Middle frontal gyrus (tissue), 1 donor: ENCODE data around the gene KDM3B.

Experiments
- DNase-seq: peaks from one replicate; pipeline ENCODE4 v3.0.0-alpha.2; 2015; ENCODE audit warnings: low spot score; ENCODE audit errors: extremely low spot score

The KDM3B gene

GRCh38 chr5:138346889-138347288, 5.6 kb upstream of the KDM3B start:
- DNase-seq = no peak

DNA sequence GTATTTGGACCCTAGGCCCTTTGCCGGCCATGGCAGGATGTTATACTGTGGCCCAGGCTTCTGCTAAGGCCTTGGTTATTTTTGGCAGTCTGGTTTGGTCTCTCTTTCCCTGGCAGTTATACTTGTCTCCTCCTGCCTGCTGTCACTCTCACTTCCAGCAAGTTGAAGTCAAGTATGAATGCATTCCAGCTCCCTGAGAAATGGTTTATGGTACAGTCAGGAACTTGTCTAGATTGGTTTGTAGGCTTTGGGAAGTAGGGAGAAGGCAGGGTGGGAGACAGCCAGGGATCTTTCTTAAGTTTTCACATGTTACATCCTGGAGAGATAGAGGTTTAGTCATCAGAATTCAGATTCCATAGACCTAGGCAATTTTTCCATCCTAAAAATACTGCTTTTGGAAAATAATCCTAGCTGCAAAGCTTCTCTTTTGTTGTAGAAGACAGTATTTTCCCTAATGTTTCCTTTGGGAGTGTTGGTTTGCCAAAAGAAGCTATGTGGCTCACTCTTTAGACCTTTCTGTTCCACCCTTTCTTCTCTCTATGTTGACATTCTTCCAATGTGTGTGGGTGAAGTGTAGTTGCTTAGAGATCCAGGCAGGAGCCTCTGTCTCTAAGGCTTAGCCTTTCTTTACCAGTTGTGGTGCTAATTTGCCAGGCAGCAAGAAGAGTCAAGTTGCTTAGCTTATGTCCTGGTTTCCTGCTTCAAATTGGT, 2.5 kb upstream of the KDM3B start:
- DNase-seq = no peak

DNA sequence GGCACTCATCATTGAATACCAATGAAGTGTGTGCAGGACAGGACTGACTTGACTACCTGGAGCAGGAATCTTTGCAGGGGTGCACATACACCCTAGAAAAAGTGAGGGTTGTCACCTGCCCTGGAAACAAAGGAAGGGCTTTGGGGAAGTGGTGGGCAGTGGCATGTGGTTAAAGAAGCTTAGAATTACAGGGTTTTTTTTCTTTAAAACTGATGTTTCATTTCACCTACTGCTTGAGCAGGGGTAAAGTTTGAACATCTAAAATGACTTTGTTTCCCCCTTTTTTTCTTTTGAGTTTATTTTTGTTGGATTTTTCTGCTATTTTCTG, 2.0 kb upstream of the KDM3B start:
- DNase-seq = no peak

GRCh38 chr5:138351056-138351455, 1.4 kb upstream of the KDM3B start:
- no peak for DNase-seq

GRCh38 chr5:138351517-138351916, 968 bp upstream of the KDM3B start:
- DNase-seq = no peak

DNA sequence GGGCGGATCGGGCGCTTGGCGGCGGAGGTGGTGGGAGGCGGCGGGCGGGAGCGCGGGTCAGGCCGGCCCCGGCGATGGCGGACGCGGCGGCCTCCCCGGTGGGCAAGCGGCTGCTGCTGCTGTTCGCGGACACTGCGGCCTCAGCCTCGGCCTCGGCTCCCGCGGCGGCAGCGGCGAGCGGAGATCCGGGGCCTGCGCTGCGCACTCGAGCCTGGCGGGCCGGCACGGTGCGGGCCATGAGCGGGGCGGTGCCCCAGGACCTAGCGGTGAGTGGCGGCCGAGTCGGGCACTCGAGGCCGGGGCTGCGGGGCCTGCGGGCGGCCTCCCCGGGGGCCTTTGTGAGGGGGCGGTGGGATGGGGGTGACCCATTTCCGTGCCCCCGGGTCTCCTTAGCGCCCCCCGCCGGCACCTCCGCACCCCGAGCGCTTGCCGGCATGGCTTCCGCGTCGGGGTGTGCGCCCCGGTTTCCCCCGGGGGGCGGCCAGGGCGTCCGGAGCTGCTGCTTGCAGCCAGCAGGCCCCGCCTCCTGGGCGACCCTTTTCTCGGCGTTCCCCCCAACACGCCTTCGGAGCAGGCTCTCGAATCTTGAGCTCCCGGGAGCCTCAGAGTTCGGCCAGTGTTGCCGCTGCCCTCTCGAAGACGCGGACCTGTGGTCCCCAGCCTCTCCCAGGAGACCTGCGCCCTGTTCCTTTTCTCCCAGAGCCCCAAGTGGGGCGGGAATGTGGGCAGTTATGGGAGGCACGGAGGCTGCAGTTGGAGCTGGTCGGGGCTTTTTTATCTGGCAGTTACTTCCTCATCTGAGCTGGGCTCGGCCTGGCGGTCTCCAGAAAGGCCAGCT, 456 bp downstream of the KDM3B start:
- DNase-seq = no peak

DNA sequence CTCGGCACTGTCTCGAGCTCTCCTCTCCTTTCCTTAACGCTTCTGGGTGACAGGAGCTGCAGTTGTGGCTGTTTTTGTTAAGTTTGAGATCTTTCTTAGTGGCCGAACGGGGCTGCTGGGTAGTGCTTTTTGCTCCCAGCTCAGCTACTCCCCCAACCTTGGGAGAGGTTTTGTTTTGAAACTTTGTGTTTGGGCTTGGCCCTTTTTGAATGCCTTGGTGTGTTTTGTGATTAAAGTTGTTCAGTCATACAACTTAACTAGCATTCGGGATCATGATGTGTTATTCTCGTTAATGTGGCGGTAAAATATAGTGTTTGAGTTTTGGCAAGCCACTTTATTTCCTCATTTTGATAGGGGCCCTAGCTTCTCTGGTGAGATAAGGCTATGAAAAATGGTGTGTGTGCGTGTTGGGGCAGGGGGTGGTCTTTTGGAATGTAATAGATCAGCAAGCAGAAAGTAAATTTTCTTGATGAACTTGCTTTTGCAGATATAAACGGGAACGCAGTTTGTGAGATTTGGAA, 1.1 kb downstream of the KDM3B start:
- no peak for DNase-seq

- no peak for DNase-seq
Observed at GRCh38 chr5:138354387-138354786, 1.9 kb downstream of the KDM3B start.

DNA sequence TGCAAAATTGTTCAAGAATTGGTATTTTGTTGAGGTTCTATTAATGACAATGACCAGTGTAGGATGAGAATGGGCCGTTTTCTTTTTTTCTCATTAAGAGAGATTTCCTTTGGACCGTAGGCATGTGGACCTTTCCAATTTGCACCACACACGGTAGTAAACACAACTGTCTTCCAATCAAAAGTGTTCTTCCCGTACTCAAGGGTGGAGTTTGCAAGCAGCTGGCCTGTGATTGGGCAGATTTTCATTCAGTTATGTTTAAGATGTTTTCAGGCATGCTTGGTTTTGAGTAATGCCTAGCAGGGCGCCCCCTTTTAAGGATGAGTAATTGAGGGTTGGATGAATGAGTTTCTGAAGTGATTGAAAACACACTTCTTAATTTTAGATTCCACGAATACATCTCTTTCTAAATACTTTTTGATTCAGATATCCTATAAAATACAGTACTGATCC, 2.5 kb downstream of the KDM3B start:
- DNase-seq = no peak

DNA sequence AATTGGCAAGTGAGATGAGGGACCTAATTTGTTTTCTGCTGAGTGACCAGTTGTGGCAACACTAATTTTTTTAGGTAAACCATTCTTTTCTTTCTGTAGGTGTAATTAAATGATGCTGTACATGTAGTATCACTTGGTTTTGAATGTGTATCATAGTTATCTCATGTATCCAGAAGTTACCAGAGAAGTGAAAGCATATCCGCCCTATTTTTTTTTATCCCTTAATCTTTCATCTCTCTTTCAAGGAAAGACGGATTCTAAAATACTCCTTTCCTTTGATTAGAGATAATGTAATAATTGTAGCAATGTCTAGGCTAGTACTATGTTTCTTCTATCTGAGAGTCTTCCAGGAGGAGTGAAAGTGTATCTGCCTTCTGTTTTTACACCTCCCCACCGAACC, 7.1 kb downstream of the KDM3B start:
- no peak for DNase-seq

GRCh38 chr5:138360941-138361452, 8.5 kb downstream of the KDM3B start:
- DNase-seq = no peak

DNA sequence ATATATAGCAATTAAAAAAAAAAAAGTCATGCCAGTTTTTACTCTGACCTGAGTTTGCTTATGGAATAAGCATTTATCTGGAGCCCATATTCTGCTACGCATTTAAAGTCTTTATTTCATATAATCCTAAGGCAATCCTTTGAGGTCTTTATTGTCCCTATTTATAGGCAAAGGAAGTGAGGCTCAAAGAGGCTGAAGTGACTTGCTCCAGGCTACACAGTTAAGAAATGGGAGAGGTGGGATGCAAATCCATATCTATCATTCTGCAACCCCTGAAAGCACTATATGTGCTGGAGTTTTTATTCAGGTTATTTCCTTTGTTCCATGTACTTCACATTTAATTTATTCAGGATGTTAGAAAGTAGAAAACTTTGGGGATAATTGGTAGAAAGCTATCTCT, 12.1 kb downstream of the KDM3B start:
- DNase-seq = no peak

GRCh38 chr5:138366632-138367382, 14.3 kb downstream of the KDM3B start:
- DNase-seq = no peak

GRCh38 chr5:138369261-138369660, 16.8 kb downstream of the KDM3B start:
- no peak for DNase-seq

DNA sequence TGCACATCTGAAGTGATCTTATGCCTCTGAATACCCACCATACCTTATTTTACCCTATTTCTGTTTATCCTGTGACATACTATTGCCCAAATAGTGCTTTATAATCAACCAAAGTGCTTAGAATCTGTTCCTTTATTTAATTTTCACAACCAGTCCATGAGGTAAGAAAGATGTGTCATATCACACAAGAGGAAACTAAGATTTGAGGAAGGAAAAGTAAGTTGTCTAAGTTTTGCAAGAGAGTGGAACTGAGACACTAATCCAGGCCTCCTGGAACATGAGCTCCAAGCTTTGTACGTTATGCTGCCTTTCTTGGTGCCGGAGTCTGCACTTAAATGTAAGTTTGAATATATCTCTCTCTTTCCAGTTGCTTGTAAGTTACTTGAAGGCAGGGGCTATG, 17.2 kb downstream of the KDM3B start:
- DNase-seq = no peak

- DNase-seq = no peak
Observed at GRCh38 chr5:138370537-138370936, 18.1 kb downstream of the KDM3B start.

- DNase-seq = no peak
Observed at GRCh38 chr5:138371454-138371853, 19.0 kb downstream of the KDM3B start.

DNA sequence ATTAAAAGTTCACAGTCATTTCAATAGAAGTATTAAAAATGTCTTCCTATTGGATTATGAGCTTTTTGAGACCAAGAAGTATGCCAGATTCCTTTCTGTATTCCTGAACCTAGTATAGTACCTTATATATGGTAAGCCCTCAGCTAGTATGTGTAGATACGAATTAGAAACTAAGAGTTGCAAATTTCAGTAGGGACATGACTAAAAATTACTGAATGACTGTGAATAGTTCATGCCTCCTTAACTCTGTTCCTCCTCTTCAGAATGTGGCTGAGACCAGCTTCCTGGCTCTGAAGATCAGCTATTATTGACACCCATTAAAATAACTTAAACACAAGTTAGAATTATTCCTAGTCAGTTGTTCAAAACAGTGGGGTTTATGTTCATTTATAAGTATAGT, 19.7 kb downstream of the KDM3B start:
- no peak for DNase-seq

GRCh38 chr5:138372653-138373052, 20.2 kb downstream of the KDM3B start:
- no peak for DNase-seq

- DNase-seq = no peak
Observed at GRCh38 chr5:138382347-138382746, 29.9 kb downstream of the KDM3B start.

DNA sequence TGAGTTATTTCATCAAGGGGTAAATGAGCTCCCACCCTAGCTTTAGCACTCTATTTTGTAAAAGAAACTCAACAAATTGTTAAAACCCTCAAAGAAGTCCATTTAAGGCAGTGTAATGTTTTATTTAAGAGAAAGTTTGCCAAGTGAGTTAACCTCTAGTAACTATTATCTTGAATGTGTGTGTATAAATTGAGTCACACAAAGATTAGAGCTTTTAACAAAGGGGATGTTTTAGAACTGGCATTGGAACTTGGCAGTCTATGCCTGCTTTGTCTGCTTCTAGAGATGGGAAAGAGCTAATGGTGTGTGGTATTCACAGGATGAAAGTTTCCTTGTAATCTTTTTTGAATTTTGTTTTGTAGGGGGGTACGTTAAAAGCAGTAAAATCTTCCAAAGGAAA, 33.2 kb downstream of the KDM3B start:
- DNase-seq = no peak

DNA sequence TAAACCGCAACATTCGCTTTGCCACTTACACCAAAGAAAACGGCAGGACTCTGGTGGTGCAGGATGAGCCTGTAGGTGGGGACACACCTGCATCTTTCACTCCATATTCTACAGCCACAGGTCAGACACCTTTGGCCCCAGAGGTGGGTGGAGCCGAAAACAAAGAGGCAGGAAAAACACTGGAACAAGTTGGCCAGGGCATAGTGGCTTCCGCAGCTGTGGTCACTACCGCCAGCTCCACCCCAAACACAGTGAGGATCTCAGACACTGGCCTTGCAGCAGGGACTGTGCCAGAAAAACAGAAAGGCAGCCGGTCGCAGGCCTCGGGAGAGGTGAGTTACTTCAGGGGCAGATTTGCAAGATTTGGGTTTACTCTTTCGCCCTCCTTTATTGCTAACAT, 33.8 kb downstream of the KDM3B start:
- no peak for DNase-seq
